SK-MEL-5 (cell line): ENCODE measurements around the gene CDC42EP1. TPM values are rescaled to one million over a fixed set of nuclear protein-coding genes. Genes with fewer than 3 reads are reported as not detected.
"Not testable (repeated sequence)": the region's sequence is repeated elsewhere in the genome, so short reads cannot be mapped to it uniquely, and the experiment has no call there.

Source experiments
- DNase-seq: peaks from one replicate; pipeline ENCODE4 v3.0.0-alpha.2; 2016; ENCODE audit warnings: low read depth, low spot score
- in situ Hi-C: cut with HindIII; loops from 2 replicates; pipeline ENCODE4 v1.10.0; 2016; ENCODE audit warnings: low sequenced_read_pairs, high pct_unique_total_duplicates, low pct_unique_long_range_greater_than_20kb
- total RNA-seq: library from RNA; depleted of rRNA; stranded (reverse); fragments of >200 nt; shearing (Covaris generic); gene quantifications from 2 replicates; pipeline ENCODE4 v1.2.3, GENCODE V29; 2014

Gene CDC42EP1
- total RNA-seq, 1 experiment from 2014 or later = 25.4 TPM

DNA sequence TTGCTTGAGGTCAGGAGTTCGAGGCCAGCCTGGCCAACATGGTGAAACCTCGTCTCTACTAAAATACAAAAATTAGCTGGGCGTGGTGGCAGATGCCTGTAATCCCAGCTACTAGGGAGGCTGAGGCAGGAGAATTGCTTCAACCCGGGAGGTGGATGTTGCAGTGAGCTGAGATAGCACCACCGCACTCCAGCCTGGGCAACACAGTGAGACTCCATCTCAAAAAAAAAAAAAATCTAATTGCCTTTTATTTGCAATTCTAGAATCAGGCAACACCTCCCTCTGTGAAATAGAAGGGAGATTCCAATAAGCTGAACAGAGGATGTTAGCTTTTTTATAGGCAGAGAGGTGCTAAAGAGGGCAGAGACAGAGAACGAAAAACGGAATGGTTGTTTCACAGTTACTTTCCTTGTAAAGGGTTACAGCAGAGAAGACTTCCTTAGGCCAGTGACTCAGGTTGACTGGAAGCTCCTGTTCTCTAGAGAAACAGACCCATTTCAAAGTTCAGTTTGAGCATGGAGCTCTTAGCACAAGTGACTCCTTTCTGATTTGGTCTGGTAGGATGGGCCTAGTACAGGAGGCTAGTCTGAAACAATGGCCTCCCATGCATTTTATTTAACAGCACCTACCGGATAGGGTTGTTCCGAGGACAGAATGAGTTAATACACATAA lies 33.1 kb upstream of the CDC42EP1 start:
- in situ Hi-C loops, DNase-seq: not testable (repeated sequence)

- in situ Hi-C loops, DNase-seq: not testable (repeated sequence)
Measured at GRCh38 chr22:37527952-37528351, 32.3 kb upstream of the CDC42EP1 start.

GRCh38 chr22:37529652-37530345 lies 30.5 kb upstream of the CDC42EP1 start:
- DNase-seq = no peak
- in situ Hi-C loops = no loop called here

GRCh38 chr22:37533995-37534394 lies 26.3 kb upstream of the CDC42EP1 start:
- in situ Hi-C loops = no loop called here
- DNase-seq = no peak

- DNase-seq = no peak
- in situ Hi-C loops = no loop called here
Measured at GRCh38 chr22:37534445-37534844, 25.8 kb upstream of the CDC42EP1 start.

DNA sequence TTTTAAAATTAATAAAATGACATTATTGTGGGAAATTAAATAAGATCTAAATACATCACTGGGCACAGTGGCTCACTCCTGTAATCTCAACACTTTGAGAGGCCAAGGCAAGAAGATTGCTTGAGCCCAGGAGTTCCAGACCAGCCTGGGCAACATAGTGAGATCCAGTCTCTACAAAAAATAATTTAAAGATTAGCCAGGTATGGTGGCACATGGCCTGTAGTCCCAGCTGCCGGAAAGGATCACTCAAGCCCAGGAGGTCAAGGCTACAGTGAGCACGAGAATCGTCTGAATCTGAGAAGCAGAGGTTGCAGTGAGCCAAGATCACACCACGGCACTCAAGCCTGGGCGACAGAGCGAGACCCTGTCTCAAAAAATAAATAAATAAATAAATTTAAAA lies 25.1 kb upstream of the CDC42EP1 start:
- in situ Hi-C loops = no loop called here
- no peak for DNase-seq

DNA sequence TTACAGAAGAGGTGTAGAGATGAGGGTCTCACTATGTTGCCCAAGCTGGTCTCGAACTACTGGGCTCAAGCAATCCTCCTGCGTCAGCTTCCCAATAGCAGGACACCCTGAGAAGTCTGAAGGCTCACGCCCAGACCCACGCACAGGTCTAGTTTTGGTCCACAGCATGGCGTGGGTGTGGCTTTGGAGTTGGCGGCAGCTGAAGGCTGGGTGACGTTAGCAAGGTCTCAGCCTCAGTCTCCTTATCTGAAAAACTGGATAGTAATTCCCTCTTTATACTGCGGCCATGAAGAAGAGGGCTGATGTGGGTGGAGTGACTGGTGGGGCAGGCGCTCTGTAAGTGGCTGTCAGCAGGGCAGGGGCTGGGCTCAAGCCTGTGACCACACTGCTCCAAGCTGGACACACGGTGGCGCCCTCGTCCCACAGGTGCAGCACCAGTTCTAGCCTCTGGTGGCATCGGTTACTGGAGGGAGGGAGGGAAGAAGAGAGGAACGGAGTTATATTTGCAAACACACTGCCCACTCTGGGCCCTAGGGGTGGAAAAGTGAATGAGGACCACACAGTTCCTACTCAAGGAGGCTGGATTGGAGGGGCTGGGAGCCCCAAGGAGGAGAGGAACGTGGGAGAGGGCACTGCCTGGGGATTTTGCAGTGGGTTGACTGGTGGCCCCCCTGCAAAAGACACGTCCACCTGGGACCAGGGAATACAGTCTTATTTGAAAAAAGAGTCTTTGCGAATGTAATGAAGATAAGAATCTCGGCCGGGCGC lies 21.5 kb upstream of the CDC42EP1 start:
- in situ Hi-C loops = no loop called here
- peak; percentile 96 for DNase-seq

DNA sequence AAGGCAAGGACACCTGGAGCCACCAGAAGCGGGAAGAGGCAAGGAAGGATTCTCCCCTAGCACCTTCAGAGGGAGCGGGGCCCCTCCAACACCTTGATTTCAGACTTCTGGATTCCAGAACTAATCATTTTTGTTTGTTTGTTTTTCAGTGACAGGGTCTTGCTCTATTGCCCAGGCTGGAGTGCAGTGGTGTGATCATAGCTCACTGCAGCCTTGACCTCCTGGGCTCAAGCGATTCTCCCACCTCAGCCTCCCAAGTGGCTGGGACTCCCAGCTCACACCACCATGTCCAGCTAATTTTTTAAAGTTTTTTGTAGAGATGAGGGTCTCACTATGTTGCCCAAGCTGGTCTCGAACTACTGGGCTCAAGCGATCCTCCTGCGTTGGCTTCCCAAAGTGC lies 20.5 kb upstream of the CDC42EP1 start:
- in situ Hi-C loops, DNase-seq: not testable (repeated sequence)

DNA sequence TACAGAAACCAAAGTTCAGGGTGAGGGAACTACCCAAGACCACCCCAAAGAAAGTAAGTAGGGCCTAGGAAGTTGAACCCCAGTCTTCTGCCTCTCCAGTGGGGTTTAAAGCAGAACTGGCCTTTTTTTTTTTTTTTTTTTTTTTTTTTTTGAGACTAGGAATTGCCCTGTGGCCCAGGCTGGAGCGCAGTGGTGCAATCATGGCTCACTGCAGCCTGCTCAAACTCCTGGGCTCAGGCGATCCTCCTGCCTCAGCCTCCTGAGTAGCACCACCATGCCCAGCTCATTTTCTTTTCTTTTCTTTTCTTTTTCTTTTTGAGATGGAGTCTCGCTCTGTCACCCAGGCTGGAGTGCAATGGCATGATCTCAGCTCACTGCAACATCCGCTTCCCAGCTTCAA lies 17.9 kb upstream of the CDC42EP1 start:
- DNase-seq, in situ Hi-C loops: not testable (repeated sequence)

GRCh38 chr22:37542959-37543358 lies 17.3 kb upstream of the CDC42EP1 start:
- in situ Hi-C loops = no loop called here
- DNase-seq = no peak

DNA sequence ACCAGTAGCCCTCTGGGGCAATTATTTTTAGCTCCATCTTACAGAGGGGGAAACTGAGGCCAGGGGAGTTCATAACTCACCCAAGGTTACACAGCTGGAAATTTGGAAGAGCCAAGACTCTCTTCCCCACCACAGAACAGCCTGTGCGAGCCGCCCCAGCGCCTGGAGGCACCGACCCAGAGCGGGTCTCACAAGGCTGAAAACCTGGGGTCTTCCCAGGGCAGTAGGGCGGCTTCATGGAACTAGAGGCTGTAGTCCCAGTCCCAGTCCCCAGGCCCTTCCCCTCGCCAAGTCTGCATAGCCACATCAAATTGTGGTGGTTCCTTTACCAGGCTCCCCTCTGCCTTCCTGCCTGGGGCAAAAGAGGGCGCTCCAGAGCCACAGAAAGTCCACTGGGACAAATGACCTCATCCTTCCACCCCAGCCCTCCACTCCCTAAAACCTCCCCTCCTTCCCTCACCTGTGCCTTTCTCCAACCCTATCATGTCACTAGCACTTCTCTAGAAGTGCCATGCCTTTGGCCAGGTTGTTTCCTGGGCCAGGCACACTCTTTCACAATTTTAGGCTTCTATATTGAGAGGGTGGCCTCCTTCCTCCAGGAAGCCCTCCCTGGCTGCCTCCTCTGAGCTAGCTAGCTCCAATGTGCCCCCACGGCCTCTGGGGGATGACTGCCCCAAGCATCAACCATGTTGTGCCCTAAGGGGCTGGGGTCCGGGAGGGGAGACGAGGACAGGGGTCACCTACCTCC lies 15.2 kb upstream of the CDC42EP1 start:
- peak; percentile 86 for DNase-seq
- in situ Hi-C loops = no loop called here

GRCh38 chr22:37545703-37546436 lies 14.4 kb upstream of the CDC42EP1 start:
- in situ Hi-C loops = no loop called here
- no peak for DNase-seq

DNA sequence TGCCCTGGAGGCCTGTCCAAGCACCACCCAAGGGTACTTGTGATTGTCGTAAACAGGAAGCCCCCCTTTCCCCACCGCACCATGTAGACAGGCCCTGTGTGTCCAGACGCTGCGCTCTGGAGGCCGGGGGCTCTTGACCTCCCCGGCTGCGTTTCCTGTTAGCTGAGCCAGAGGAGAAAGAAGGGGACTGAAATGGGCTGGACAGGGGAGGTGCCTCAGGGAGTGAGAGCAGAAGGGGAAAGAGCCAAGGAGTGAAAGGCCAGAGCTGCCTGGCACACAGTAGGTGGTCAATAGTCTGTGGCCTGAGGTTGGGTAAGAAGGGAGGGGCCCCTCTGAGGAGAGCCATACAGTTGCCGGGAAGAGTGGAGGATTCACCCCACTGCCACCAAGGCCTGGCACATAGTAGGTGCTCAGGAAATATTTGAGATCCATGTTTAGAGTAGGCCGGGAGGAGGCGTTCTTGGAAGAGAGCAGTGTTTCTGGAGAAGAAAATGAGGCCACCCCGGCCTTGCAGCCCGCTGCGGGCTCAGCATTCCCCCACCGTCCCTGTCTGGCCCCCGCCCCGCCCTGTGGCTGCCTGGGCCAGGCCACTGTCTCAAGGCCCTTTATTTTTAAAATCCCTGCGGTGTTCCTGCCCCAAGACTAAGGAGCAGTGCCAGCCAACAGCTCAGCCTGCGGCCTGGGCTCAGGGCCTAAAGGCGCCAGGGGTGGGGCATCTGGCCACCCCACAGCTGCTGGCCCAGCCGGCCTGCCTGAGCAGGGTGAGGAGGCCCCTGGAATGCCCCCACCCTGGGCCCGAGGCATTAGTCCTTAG lies 13.6 kb upstream of the CDC42EP1 start:
- in situ Hi-C loops = no loop called here
- no peak for DNase-seq

GRCh38 chr22:37547251-37547741 lies 13.0 kb upstream of the CDC42EP1 start:
- DNase-seq = no peak
- in situ Hi-C loops = no loop called here

- DNase-seq = no peak
Measured at GRCh38 chr22:37549704-37550059, 10.6 kb upstream of the CDC42EP1 start.

GRCh38 chr22:37550921-37551320 lies 9.4 kb upstream of the CDC42EP1 start:
- DNase-seq, in situ Hi-C loops: not testable (repeated sequence)

More at GRCh38 chr22:37549704-37550059, 10.6 kb upstream of the CDC42EP1 start:
- in situ Hi-C loops = no loop called here
